HepG2 (cell line): ENCODE results near the gene TUBB. TPM values are rescaled to one million over a fixed set of nuclear protein-coding genes. Genes with fewer than 3 reads are reported as not detected.

Experiments
- ATM ChIP-seq: fragments of 450-650 bp; IDR thresholded peaks from 2 replicates; pipeline ENCODE4 v1.7.1; 2017; ENCODE audit warnings: mild to moderate bottlenecking, borderline replicate concordance
- CBX2 ChIP-seq, 2 experiments: fragments of 200-600 bp in 1 of 2; sonication (generic); formaldehyde crosslinking in 1 of 2; IDR thresholded peaks; 2 replicates each; pipeline versions ENCODE4 v1.7.0 to v1.8.1; 2018 to 2022; ENCODE audit warnings: low read depth in 2 of 2, low read length in 1 of 2, mild to moderate bottlenecking in 1 of 2, missing genetic modification reagents in 1 of 2
- CCAR2 ChIP-seq: fragments of 200-400 bp; formaldehyde crosslinking; optimal IDR thresholded peaks from 2 replicates; pipeline ENCODE3; 2018; ENCODE audit warnings: low read depth, mild to moderate bottlenecking, low read length, moderate library complexity
- HOXA3 ChIP-seq: sonication (generic); formaldehyde crosslinking; IDR thresholded peaks from 2 replicates; pipeline ENCODE4 v1.5.0; 2020; ENCODE audit warnings: missing genetic modification reagents
- KDM4B ChIP-seq: sonication (generic); formaldehyde crosslinking; IDR thresholded peaks from 2 replicates; pipeline ENCODE4 v1.4.0; 2020; ENCODE audit warnings: missing genetic modification reagents
- MATR3 ChIP-seq: sonication (generic); formaldehyde crosslinking; IDR thresholded peaks from 2 replicates; pipeline ENCODE4 v1.4.0; 2020; ENCODE audit warnings: missing genetic modification reagents
- NFE2 ChIP-seq: sonication (generic); formaldehyde crosslinking; IDR thresholded peaks from 2 replicates; pipeline ENCODE4 v1.4.0; 2020; ENCODE audit warnings: missing genetic modification reagents
- PHF20 ChIP-seq: sonication (generic); formaldehyde crosslinking; IDR thresholded peaks from 2 replicates; pipeline ENCODE4 v1.5.0; 2020; ENCODE audit warnings: mild to moderate bottlenecking, missing genetic modification reagents
- RAD21 ChIP-seq: fragments of 450-650 bp; formaldehyde crosslinking; IDR thresholded peaks from 2 replicates; pipeline ENCODE4 v1.5.0; 2020; ENCODE audit warnings: mild to moderate bottlenecking
- ZHX2 ChIP-seq, 2 experiments: sonication (generic) in 1 of 2; formaldehyde crosslinking in 1 of 2; IDR thresholded peaks; 2 replicates each; pipeline versions ENCODE4 v1.6.1 to v1.9.0; 2014 to 2022; ENCODE audit warnings: antibody characterized with exemption in 1 of 2, borderline replicate concordance in 1 of 2, inconsistent platforms in 1 of 2, low read depth in 1 of 2, missing genetic modification reagents in 1 of 2
- ZNF276 ChIP-seq: sonication (generic); formaldehyde crosslinking; IDR thresholded peaks from 2 replicates; pipeline ENCODE4 v1.4.0; 2020; ENCODE audit warnings: mild to moderate bottlenecking, low read depth, missing genetic modification reagents
- ZNF296 ChIP-seq: sonication (generic); formaldehyde crosslinking; conservative IDR thresholded peaks from 2 replicates; pipeline ENCODE4 v1.5.0; 2020; ENCODE audit warnings: mild to moderate bottlenecking, missing genetic modification reagents
- ZNF512 ChIP-seq: sonication (generic); formaldehyde crosslinking; IDR thresholded peaks from 2 replicates; pipeline ENCODE4 v1.4.0; 2020; ENCODE audit warnings: mild to moderate bottlenecking, missing genetic modification reagents
- ZNF660 ChIP-seq: sonication (generic); formaldehyde crosslinking; IDR thresholded peaks from 2 replicates; pipeline ENCODE4 v1.5.1; 2020; ENCODE audit warnings: mild to moderate bottlenecking, low read depth, missing genetic modification reagents, borderline replicate concordance
- polyA plus RNA-seq, 8 experiments: library from polyadenylated mRNA; depleted of rRNA in 3 of 8; stranded (reverse) in 7 of 8; unstranded in 1 of 8; fragments of >200 nt; fragmentation: Illumina TruSeq in 4 of 8; extraction: Trizol in 4 of 8; gene quantifications; 2 replicates each; pipeline versions ENCODE4 v1.2.1 to v1.2.3, GENCODE V29; 2011 to 2016; ENCODE audit warnings: low read depth in 4 of 8, missing spikeins in 1 of 8, mixed read lengths in 1 of 8; ENCODE audit not compliant: insufficient read depth in 1 of 8
- total RNA-seq, 5 experiments: library from RNA; depleted of rRNA; stranded (reverse); fragments of >200 nt; fragmentation: Illumina TruSeq; extraction: Trizol; gene quantifications; 2 replicates each; pipeline ENCODE4 v1.2.3, GENCODE V29; 2016; ENCODE audit warnings: low read depth in 1 of 5

Gene TUBB
- total and polyA plus RNA-seq, 2 of the 13 experiments (the other 11 are each of a cell fraction or from before 2014, with no cell fraction given) = 911 to 1,163 TPM

- peak; percentile 21; the same call in 1 of the 2 replicates for TF ChIP-seq ZHX2 (IDR thresholded peaks at IDR 0.05; ENCODE audit: low read depth)
- TF ChIP-seq ZHX2 (CRISPR knock-in tag; IDR thresholded peaks at IDR 0.05; ENCODE audit: borderline replicate concordance) = no peak
- no peak for TF ChIP-seq CCAR2
- TF ChIP-seq RAD21 (CRISPR knock-in tag) = no peak; the same call in 1 of the 2 replicates
- peak; percentile 59 for TF ChIP-seq PHF20 (CRISPR knock-in tag)
- TF ChIP-seq ATM = no peak
- peak; percentile 84; the same call in 1 of the 2 replicates for TF ChIP-seq HOXA3
- peak; percentile 63; the same call in 1 of the 2 replicates for TF ChIP-seq KDM4B (CRISPR knock-in tag)
- TF ChIP-seq ZNF296 (CRISPR knock-in tag) = peak; percentile 65; the same call in 1 of the 2 replicates
- TF ChIP-seq MATR3 (CRISPR knock-in tag) = no peak
- no peak for TF ChIP-seq CBX2 (IDR thresholded peaks at IDR 0.05; ENCODE audit: low read depth, low read length)
- TF ChIP-seq CBX2 (CRISPR knock-in tag; IDR thresholded peaks at IDR 0.05; ENCODE audit: low read depth) = no peak
- no peak; the same call in 1 of the 2 replicates for TF ChIP-seq ZNF276
- no peak for TF ChIP-seq ZNF512 (CRISPR knock-in tag)
- TF ChIP-seq NFE2 (CRISPR knock-in tag) = no peak
- no peak for TF ChIP-seq ZNF660
These were observed at the start of gene TUBB (continued) for GRCh38 chr6:30719791-30720737.
